OCI-LY3 (cell line): Measurements from ENCODE around the gene OR13C9.

Source experiments
- H2AFZ ChIP-seq: fragments of 200-600, 300-600 bp; shearing (Covaris generic); 2 replicates; pipeline ENCODE4 v1.6.0; 2014; ENCODE audit warnings: antibody characterized with exemption, low read depth, low read length
- H3K27ac ChIP-seq: fragments of 200-600, 300-600 bp; sonication (generic); 2 replicates; pipeline ENCODE4 v1.5.1; 2014; ENCODE audit warnings: mild to moderate bottlenecking, low read length, moderate library complexity, mixed read lengths
- H3K27me3 ChIP-seq: fragments of 200-600, 300-600 bp; sonication (generic); 2 replicates; pipeline ENCODE4 v1.6.1; 2014; ENCODE audit warnings: low read depth, low read length, mixed read lengths
- H3K36me3 ChIP-seq: fragments of 200-600, 300-600 bp; sonication (generic); replicated peaks from 2 replicates; pipeline ENCODE3; 2014; ENCODE audit warnings: low read depth, low read length, mixed read lengths
- H3K4me1 ChIP-seq: fragments of 300-600, 200-600 bp; sonication (generic); 2 replicates; pipeline ENCODE4 v1.6.1; 2014; ENCODE audit warnings: low read length, mixed read lengths
- H3K4me2 ChIP-seq: fragments of 200-600, 300-600 bp; sonication (generic); 2 replicates; pipeline ENCODE4 v1.6.1; 2014; ENCODE audit warnings: low read length, mixed read lengths
- H3K4me3 ChIP-seq: fragments of 300-600, 200-600 bp; sonication (generic); 2 replicates; pipeline ENCODE4 v1.5.1; 2014; ENCODE audit warnings: antibody characterized with exemption, mild to moderate bottlenecking, low read length, moderate library complexity
- H3K79me2 ChIP-seq: fragments of 300-600, 200-600 bp; shearing (Covaris generic); 2 replicates; pipeline ENCODE4 v1.6.1; 2014; ENCODE audit warnings: mild to moderate bottlenecking, low read length, mixed read lengths
- H3K9ac ChIP-seq: fragments of 300-600, 200-600 bp; shearing (Covaris generic); 2 replicates; pipeline ENCODE4 v1.6.0; 2014; ENCODE audit warnings: mild to moderate bottlenecking, low read length, moderate library complexity
- H3K9me3 ChIP-seq: fragments of 200-600, 300-600 bp; shearing (Covaris generic); 2 replicates; pipeline ENCODE4 v1.6.1; 2014; ENCODE audit warnings: low read length, mixed read lengths; ENCODE audit not compliant: insufficient read depth
- H4K20me1 ChIP-seq: fragments of 200-600, 300-600 bp; sonication (generic); 2 replicates; pipeline ENCODE4 v1.6.1; 2016; ENCODE audit warnings: low read length, mixed read lengths; ENCODE audit not compliant: insufficient read depth
- CTCF ChIP-seq: fragments of 200-600, 300-600 bp; sonication (generic); IDR thresholded peaks from 2 replicates; pipeline ENCODE4 v1.5.1; 2014; ENCODE audit warnings: antibody characterized with exemption, low read length, low read depth
- EZH2phosphoT487 ChIP-seq: fragments of 200-600 bp; shearing (Covaris generic); IDR thresholded peaks from 2 replicates; pipeline ENCODE4 v1.6.1; 2018; ENCODE audit warnings: antibody characterized with exemption, mixed run types, low read depth

The OR13C9 gene

GRCh38 chr9:104580562-104580961 is 37.4 kb downstream of the OR13C9 start:
- H3K79me2 ChIP-seq = no peaks in the 10 kb centered on the region
- H3K4me1 ChIP-seq = no peaks in the 10 kb centered on the region
- no peak overlapping the region for H3K4me2 ChIP-seq
- H3K9ac ChIP-seq = no peak overlapping the region
- H3K27ac ChIP-seq = no peak overlapping the region
- H3K9me3 ChIP-seq = no peaks in the 10 kb centered on the region
- H2AFZ ChIP-seq = no peak overlapping the region
- H3K4me3 ChIP-seq = no peak overlapping the region
- H4K20me1 ChIP-seq = no peaks in the 10 kb centered on the region
- no peak for TF ChIP-seq EZH2phosphoT487
- TF ChIP-seq CTCF = no peak
- H3K27me3 ChIP-seq = no peaks in the 10 kb centered on the region
- no peaks in the 10 kb centered on the region for H3K36me3 ChIP-seq

- H3K79me2 ChIP-seq = no peaks in the 10 kb centered on the region
- H2AFZ ChIP-seq = no peak overlapping the region
- no peak overlapping the region for H3K4me2 ChIP-seq
- no peak overlapping the region for H3K4me3 ChIP-seq
- no peak overlapping the region for H3K9ac ChIP-seq
- TF ChIP-seq CTCF (no peak), EZH2phosphoT487 (no peak)
- no peaks in the 10 kb centered on the region for H3K4me1 ChIP-seq
- no peak overlapping the region for H3K27ac ChIP-seq
- H3K27me3 ChIP-seq = no peaks in the 10 kb centered on the region
- no peaks in the 10 kb centered on the region for H4K20me1 ChIP-seq
- no peaks in the 10 kb centered on the region for H3K36me3 ChIP-seq
- no peaks in the 10 kb centered on the region for H3K9me3 ChIP-seq
Observed at GRCh38 chr9:104577263-104577662, 40.7 kb downstream of the OR13C9 start.

- Histone ChIP-seq H4K20me1 (no peaks in the 10 kb centered on the region), H3K4me2 (no peak overlapping the region), H3K9me3 (no peaks in the 10 kb centered on the region), H3K27ac (no peak overlapping the region), H3K79me2 (no peaks in the 10 kb centered on the region), H3K36me3 (no peaks in the 10 kb centered on the region), H3K9ac (no peak overlapping the region), H3K27me3 (no peaks in the 10 kb centered on the region), H3K4me3 (no peak overlapping the region), H2AFZ (no peak overlapping the region), H3K4me1 (no peaks in the 10 kb centered on the region)
- TF ChIP-seq CTCF (no peak), EZH2phosphoT487 (no peak)
Observed at GRCh38 chr9:104575456-104575855, 42.5 kb downstream of the OR13C9 start.

- H4K20me1 ChIP-seq = no peaks in the 10 kb centered on the region
- no peaks in the 10 kb centered on the region for H3K36me3 ChIP-seq
- no peak overlapping the region for H3K4me2 ChIP-seq
- TF ChIP-seq CTCF (no peak), EZH2phosphoT487 (no peak)
- no peak overlapping the region for H3K4me3 ChIP-seq
- no peaks in the 10 kb centered on the region for H3K27me3 ChIP-seq
- H3K27ac ChIP-seq = no peak overlapping the region
- no peaks in the 10 kb centered on the region for H3K9me3 ChIP-seq
- no peak overlapping the region for H3K9ac ChIP-seq
- H2AFZ ChIP-seq = no peak overlapping the region
- H3K4me1 ChIP-seq = no peaks in the 10 kb centered on the region
- H3K79me2 ChIP-seq = no peaks in the 10 kb centered on the region
Observed at GRCh38 chr9:104572612-104573011, 45.4 kb downstream of the OR13C9 start.
